OCI-M1 (cell line): ENCODE measurements around the gene PM20D1.
"Not testable (repeated sequence)": the region's sequence is repeated elsewhere in the genome, so short reads cannot be mapped to it uniquely, and the experiment has no call there.

Source experiments
- DNase-seq: peaks from one replicate; lab custom pipeline; 2025; lab: John Stamatoyannopoulos, UW

PM20D1 gene

DNA sequence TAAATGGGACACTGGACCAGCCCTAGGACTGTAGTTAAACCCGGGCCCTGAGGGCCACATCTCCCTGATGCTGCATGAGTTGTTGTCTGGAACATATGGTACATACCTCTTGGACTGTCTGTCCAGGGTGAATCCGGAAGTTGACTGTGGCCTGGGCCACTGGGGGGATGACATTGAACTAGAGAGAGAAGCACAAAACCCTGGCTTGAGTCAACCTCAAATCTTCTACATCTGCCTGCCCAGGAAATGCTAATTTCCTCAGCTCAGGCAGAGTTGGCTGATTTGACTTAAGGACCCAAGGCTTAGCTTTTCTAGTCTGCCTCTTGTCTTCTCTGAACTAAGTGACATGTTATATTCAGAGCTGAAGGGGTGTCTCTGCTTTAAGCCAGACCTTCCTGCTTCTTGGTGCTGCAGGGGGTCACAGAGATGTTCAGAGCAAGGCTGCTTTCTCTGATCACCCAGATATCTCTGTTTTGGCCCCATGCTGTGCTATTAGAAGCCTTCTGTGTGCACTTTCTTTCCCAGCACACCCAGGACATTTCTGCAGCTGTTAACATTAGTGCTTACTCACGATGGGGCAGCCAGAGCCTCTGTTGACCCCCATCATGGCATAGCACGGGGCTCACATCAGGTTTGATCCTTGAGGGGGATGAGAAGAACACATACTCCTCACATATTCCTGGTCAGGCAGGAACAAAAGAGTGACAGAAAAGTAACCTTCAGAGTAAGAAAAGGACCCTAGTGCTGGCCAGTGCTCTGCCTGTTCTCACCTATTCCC, 9.6 kb downstream of the PM20D1 start:
- DNase-seq = no peak

DNA sequence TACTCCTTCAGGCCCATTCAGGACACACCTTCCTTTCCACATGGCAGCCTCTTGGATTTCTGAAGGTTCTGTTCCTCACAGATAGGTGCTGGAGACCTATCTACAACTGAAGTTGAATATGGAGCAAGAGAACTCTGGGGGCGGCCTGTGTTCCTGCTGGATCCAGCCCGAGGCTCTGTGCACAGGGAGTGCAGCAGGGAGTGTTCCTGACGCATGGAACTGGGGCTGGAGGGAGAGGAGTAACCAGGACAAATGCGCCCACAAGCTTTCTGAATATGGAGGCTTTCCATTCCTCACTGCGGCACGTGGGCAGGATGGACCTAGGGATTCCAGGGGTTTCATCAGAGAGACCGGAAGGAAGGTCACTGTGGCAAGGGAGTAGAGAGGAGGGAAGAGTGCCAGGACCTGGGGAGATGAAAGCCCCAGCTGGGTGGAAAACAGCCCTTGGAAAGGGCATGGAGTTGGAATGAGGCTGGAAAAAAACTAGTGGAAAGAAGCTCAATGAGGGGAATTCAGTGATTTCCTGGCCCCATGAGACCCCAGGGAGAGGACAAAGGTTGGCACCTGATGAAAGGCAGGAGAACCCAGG, 12.5 kb downstream of the PM20D1 start:
- DNase-seq = no peak

GRCh38 chr1:205834751-205835150, 15.2 kb downstream of the PM20D1 start:
- DNase-seq = no peak

DNA sequence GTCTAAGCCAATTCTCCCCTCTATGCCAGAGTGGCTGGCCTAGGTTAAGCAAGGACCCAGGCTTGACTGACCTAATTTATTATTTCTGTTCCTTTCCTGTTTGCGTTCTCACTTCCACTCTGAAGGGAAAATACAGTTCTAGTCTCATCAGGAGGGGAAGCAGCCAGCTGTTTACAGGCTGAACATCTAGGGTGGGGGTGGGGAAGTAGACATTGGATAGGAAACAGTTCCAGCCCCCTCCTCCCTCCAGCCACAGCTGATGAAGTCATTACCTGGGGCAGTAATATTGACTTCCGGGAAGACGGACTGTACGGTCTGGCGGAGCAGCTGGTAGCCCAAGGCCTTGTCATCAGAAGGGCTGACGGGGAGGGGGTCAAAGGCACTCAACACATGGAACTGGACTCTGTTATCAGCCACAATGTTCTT, 17.6 kb downstream of the PM20D1 start:
- DNase-seq = no peak

GRCh38 chr1:205827623-205828022, 22.3 kb downstream of the PM20D1 start:
- no peak for DNase-seq

GRCh38 chr1:205826995-205827394, 22.9 kb downstream of the PM20D1 start:
- no peak for DNase-seq

DNA sequence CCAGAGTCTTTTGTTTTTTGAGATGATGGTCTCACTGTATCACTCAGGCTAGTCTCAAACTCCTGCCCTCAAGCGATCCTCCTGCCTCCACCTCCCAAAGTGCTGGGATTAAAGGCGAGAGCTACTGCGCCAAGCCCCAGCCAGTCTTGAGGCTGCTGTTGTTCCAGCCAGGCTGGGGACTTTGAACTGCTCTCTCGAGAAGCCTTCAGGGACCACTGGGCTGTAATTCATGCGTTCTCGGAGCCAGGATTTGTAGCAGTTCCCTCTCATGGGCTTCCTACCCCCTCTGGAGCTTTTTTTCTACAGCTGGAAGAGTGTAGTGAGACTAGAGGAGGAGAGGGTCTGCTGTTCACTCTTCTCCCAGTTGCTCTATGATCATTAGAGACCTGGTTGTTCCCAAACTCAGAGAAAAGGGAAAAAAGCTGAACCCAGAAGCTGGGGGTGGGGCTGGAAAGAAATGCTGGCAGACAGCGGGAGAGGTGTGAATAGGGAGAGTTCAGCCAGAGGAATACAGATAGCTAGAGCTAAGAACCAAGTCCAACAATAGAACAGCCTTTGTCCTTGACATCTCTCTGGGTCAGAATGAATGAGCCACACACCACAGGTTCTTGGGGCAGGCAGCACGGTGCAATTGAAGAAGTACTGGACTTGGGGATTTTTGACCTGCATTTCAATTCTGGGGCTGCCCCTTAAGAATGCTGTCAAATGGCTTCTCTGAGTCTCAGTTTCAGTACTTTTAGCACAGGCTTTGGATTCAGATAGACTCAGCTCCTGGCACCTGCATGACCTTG, 23.7 kb downstream of the PM20D1 start:
- DNase-seq = no peak

- no peak for DNase-seq
Measured at GRCh38 chr1:205824180-205824579, 25.8 kb downstream of the PM20D1 start.

GRCh38 chr1:205823260-205823659, 26.7 kb downstream of the PM20D1 start:
- DNase-seq = not testable (repeated sequence)

DNA sequence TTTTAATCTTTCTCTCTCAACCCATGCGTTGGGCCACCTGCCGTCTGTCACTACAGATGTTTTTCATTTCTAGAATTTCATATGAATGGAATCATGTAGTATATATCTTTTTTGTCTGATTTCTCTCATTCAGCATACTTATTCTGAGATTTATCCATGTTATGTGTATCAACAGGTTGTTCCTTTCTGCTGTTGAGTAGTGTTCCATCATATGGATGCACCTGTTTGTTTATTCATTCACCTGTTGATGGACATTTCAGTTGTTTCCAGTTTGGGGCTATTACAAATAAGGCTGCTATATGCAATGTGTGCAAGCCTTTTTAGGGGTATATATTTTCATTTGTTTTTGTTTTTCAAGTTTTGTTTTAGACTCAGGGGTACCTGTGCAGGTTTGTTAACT, 27.5 kb downstream of the PM20D1 start:
- DNase-seq = no peak

- DNase-seq = no peak
Measured at GRCh38 chr1:205817988-205818387, 31.9 kb downstream of the PM20D1 start.

- no peak for DNase-seq
Measured at GRCh38 chr1:205817364-205817763, 32.6 kb downstream of the PM20D1 start.

DNA sequence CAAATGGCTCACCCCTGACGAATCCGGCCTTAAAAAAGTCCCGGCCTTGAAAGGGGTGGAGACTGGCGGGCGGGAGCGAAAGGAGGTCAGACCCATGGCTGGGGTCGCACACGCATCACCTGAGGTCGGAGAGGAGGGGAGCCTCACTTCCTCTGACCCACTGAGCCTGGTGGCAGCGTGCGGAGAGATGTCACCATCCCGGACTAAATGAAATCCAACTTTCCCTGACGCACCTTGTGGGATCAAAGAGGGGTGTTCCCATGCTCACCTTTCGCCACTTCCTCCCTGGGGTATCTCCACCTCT, 36.2 kb downstream of the PM20D1 start:
- DNase-seq = no peak

- peak; percentile 94 for DNase-seq
Measured at GRCh38 chr1:205812878-205813754, 36.8 kb downstream of the PM20D1 start, which contains the start of gene SLC41A1. Gene SLC41A1, minus strand, starts transcription at chr1:205813198. Its CDS starts 2,757 bp downstream, at chr1:205810441.

GRCh38 chr1:205812271-205812877, 37.6 kb downstream of the PM20D1 start:
- peak; percentile 75 for DNase-seq

DNA sequence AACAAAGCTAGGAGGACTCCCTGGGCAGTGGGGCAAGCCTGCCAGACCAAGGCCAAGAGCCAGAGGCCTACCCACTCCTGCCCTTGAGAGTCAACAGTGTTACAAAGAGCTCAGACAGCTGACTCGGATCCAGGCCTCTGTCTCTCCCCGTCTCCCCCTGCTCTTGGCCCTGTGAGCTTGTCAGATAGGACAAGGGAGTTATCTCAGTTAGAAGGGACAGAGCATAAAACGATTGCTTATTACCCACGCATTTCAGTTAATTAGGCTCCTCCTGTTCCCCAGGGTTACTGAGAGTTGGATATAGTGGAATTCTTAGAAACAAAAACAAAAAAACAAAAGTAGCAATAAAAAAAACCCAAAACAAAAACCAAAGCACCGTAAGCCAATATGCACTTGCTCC, 38.3 kb downstream of the PM20D1 start:
- peak; percentile 89 for DNase-seq

DNA sequence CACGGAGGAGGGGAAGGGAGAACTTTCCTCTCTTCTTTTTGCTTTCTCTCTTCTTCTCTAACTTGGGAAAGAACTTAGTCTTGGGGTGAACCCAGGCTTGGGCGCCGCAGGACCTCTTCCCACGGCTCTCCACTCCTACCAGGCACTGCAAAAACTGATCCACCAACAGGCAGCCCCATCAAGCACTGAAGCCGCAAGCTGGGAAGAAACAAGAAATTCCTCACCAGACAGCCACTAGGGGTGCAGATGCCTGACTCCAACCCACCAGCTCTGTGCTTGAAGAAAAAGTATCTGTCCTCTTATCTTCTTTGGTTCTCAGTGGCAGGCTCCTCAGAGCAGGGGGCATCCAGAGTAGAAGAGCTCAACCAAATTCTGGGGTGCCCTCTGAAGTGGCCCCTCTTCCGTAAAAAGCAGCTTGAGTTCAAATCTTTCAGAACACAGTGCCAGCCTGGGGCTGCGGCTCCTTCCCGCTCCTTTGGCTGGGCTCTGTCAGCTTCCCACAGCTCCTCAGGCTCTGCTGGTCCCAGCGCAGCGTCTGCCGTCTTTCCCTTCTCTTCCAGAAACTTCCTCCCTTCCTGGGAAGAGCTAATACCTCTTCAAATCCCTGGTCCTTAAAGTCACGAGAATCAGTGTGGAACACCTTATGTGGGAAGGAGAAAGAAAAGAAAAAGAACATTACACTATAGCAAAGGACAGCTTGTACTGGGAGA, 39.3 kb downstream of the PM20D1 start:
- DNase-seq = no peak

GRCh38 chr1:205809942-205810345, 40.0 kb downstream of the PM20D1 start:
- DNase-seq = no peak

- no peak for DNase-seq
Measured at GRCh38 chr1:205809469-205809868, 40.5 kb downstream of the PM20D1 start.

DNA sequence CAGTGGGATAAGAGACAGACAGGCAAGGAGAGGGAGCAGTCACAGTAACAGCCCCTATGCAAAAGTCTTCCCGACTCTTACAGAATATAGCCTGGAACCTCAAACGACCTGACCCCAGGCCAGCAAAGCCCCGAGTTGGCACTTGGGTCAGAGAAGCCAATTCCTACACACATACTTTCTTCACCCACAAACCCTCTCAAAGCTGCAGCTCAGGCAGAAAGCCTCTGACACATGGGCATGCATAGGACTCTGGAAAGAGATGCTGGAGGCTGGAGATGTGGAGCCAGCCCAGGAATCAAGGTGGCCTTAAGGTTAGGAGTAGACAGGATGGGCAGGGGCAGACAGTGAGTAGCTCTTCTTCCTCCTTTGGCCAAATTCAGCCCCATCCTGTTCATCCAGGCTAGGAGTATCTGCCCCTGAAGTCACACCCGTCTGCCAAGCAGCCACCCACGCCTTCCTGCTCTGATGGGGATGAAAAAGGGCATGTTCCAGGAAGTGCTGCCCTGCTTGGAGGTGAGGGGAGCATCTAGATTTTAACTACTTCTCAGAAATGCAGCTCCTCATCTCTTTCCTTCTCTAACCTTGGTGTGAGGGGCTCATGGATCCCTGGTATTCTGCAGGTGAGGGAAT, 44.7 kb downstream of the PM20D1 start:
- no peak for DNase-seq
